ENCODE results near the gene NAPSA. TPM values are rescaled to one million over a fixed set of nuclear protein-coding genes. Genes with fewer than 3 reads are reported as not detected.

The NAPSA gene
- total and polyA plus RNA-seq, 2 of the 8 experiments (the other 6 are each of a cell fraction or from before 2014, with no cell fraction given): 0.71 to 0.73 TPM

GRCh38 chr19:50341091-50341564, 24.3 kb downstream of the NAPSA start (continued):
- TF ChIP-seq CHD7 (IDR thresholded peaks at IDR 0.05; ENCODE audit: insufficient replicate concordance, low read length) (no peak), HDAC2 (IDR thresholded peaks at IDR 0.05; ENCODE audit: borderline replicate concordance in 1 of 2, low read depth in 2 of 2, low read length in 2 of 2) (no peak), PHF8 (conservative IDR thresholded peaks at IDR 0.05; ENCODE audit: low read depth, low read length) (no peak)

Measured in H1 (cell line).